Adipose tissue (tissue), 3 donors: ENCODE results near the gene PUS10. TPM values are rescaled to one million over a fixed set of nuclear protein-coding genes. Genes with fewer than 3 reads are reported as not detected.
"Not testable (repeated sequence)": the region's sequence is repeated elsewhere in the genome, so short reads cannot be mapped to it uniquely, and the experiment has no call there.

Source experiments
- H3K27ac ChIP-seq: one replicate; pipeline ENCODE4 v1.5.1; 2013; ENCODE audit warnings: low read depth, low read length
- WGBS, 3 donors: extraction: QIAGEN DNeasy Blood & Tissue Kit; methylation state at CpG; one replicate each; pipeline ENCODE4 v1.1.7; 2013; 5-methylcytosine and 5-hydroxymethylcytosine counted together
- polyA plus RNA-seq, 3 donors: library from polyadenylated mRNA; stranded (reverse); fragments of 200-250 nt; gene quantifications; one replicate each; pipeline ENCODE4 v1.2.3, GENCODE V29; 2013
- donor health status: healthy with polysubstance abuse.
- donor health status: Bipolar disorder and iron deficiency.
- donor health status: healthy.

The PUS10 gene
- 1 to 10 TPM; 2.5 to 3.6 (median 2.8) TPM for polyA plus RNA-seq

DNA sequence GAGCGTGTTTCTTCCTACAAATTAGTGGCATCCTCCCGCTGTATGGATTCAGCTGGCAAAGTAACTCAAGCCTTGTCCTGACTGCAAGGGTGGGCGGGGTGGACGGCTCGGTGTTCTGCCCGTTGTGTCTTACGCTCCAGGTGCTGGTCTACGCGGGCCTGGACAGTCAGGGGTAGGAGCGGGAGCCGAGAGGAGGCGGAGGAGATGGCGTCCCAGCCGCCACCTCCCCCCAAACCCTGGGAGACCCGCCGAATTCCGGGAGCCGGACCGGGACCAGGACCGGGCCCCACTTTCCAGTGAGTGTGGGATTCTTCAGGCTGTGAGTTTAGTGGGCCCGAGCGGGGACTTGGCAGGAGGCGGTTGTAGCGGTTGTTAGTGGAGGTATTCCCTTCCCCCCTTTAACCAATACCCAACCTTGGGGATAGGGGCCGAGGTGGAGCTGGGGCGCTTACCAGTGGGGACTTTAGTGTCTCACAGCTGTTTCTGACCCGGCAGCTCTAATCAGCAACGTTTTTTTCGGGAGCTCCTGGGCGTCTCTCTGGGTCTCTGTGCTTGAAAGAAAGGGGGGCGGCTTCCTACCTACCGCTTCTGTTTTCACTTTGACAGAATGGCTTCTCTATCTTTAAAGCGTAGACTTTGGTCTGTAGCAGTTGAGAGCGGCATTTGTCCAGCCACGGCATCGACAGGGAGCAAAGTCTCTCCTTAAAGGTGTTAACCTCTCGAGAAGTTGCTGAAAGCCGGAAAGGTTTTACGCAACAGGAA is at the start of gene PUS10, which contains the start of gene PEX13:
TSS of gene PUS10 (minus strand) at position 700 of the 762 bp plus-strand sequence. CDS start 6,365 bp downstream, outside the sequence.
TSS of gene PEX13 (plus strand) at position 165 of the 762 bp plus-strand sequence. CDS start at position 205, 40 bp downstream.
- WGBS, 3 donors, result 0% methylated on average over 38 to 39 of the region's 39 CpGs
- peak within 1 kb of the TSS; percentile 40 for H3K27ac ChIP-seq

GRCh38 chr2:61065714-61066709 is 48.0 kb upstream of the PUS10 start, which contains the start of gene SANBR:
Gene SANBR, plus strand, starts transcription at chr2:61065871. Its CDS starts 4,480 bp downstream, at chr2:61070351.
- 0 to 1% (median 1%) methylated on average over 58 to 112 of the region's 112 CpGs for WGBS, 3 donors
- H3K27ac ChIP-seq, result no peak within 1 kb of the TSS

DNA sequence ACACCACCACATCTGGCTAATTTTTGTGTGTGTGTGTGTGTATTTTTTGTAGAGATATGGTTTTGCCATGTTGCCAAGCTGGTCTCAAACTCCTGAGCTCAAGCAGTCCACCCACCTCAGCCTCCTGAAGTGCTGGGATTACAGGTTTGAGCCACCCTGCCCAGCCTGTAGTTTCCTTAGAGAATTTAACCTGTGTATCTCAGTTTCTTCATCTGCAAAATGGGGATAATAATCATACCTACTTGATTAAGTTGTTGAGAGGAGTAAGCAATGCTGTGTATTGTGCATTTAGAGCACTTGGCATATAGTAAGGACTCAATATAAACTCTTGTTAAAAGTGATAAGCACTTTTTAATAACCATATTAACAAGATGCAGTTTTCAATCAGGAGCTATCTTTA is 41.3 kb upstream of the PUS10 start:
- no peak overlapping the region for H3K27ac ChIP-seq

- no peak overlapping the region for H3K27ac ChIP-seq
Measured at GRCh38 chr2:61057562-61057961, 39.5 kb upstream of the PUS10 start.

GRCh38 chr2:61055557-61055956 is 37.5 kb upstream of the PUS10 start:
- 19 to 74% (median 57%) methylated on average over 2 of the region's 2 CpGs for WGBS, 3 donors
- no peak overlapping the region for H3K27ac ChIP-seq

- WGBS, 3 donors, result 34 to 41% (median 37%) methylated on average over 4 of the region's 4 CpGs
- H3K27ac ChIP-seq, result no peak overlapping the region
Measured at GRCh38 chr2:61045999-61046398, 27.9 kb upstream of the PUS10 start.

GRCh38 chr2:61045226-61045625 is 27.2 kb upstream of the PUS10 start:
- 43 to 78% (median 48%) methylated on average over 2 of the region's 2 CpGs for WGBS, 3 donors
- H3K27ac ChIP-seq, result no peak overlapping the region

GRCh38 chr2:61044636-61045035 is 26.6 kb upstream of the PUS10 start:
- 59 to 73% (median 67%) methylated on average over 4 of the region's 4 CpGs for WGBS, 3 donors
- H3K27ac ChIP-seq, result no peak overlapping the region

GRCh38 chr2:61042807-61043206 is 24.8 kb upstream of the PUS10 start:
- WGBS, 3 donors, result 66 to 81% (median 78%) methylated on average over 3 of the region's 3 CpGs
- H3K27ac ChIP-seq, result no peak overlapping the region

DNA sequence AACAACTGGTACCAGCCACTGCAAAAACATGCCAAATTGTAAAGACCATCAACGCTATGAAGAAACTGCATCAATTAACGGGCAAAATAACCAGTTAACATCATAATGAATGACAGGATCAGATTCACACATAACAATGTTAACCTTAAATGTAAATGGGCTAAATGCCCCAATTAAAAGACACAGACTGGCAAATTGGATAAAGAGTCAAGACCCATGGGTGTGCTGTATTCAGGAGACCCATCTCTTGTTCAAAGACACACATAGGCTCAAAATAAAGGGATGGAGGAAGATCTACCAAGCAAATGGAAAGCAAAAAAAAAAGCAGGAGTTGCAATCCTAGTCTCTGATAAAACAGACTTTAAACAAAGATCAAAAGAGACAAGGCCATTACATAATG is 18.6 kb upstream of the PUS10 start:
- 99 to 100% (median 100%) methylated on average over 2 of the region's 2 CpGs for WGBS, 3 donors

DNA sequence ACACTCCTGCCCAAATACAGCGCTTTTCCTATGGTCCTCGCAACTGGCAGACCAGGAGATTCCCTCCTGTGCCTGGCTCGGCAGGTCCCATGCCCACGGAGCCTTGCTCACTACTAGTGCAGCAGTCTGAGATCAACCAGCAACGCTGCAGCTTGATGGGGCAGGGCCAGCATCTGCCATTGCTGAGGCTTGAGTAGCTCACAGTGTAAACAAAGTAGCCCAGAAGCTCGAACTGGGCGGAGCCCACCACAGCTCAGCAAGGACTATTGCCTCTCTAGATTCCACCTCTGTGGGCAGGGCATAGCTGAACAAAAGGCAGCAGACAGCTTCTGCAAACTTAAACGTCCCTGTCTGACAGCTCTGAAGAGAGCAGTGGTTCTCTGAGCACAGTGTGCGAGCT is 16.5 kb upstream of the PUS10 start:
- not testable (repeated sequence) for H3K27ac ChIP-seq
- WGBS, 3 donors, result 96 to 98% (median 97%) methylated on average over 9 of the region's 9 CpGs

More for the DNA sequence above, 18.6 kb upstream of the PUS10 start:
- H3K27ac ChIP-seq, result not testable (repeated sequence)

DNA sequence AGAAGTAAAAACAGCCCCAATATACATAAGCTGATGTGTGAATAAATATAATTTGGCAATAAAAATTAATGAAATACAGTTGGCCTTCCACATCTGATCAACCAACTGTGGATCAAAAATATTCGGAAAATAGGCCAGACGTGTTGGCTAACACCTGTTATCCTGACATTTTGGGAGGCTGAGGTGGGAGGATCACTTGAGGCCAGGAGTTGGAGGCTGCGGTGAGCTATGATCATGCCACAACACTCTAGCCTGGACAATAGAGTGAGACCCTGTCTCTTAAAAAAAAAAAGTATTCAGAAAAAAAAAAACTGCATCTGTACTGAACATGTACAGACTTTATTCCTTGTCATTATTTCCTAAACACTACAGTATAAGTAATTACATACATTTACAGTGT is 11.5 kb upstream of the PUS10 start:
- WGBS, 3 donors, result 97 to 99% (median 98%) methylated on average over 3 of the region's 3 CpGs
- no peak overlapping the region for H3K27ac ChIP-seq

DNA sequence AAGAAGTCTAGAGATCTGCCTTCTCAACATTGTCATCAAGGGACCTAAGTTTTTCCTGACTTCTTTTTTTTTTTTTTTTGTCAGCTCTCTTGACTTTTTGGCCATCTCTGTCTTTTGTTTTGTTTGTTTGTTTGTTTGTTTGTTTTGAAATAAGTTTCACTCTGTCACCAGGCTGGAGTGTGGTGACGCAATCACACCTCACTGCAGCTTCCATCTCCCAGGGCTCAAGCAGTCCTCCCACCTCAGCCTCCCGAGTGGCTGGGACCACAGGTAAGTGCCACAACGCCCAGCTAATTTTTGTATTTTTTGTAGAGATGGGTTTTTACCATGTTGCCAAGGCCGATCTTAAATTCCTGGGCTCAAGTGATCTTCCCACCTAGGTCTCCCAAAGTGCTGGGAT is 5.6 kb upstream of the PUS10 start:
- WGBS, 3 donors, result 80 to 93% (median 85%) methylated on average over 4 of the region's 4 CpGs
- no peak overlapping the region for H3K27ac ChIP-seq

GRCh38 chr2:61021228-61021660 is 3.2 kb upstream of the PUS10 start:
- no peak overlapping the region for H3K27ac ChIP-seq
- 87 to 91% (median 89%) methylated on average over 6 of the region's 6 CpGs for WGBS, 3 donors

GRCh38 chr2:61018798-61019197 is 743 bp upstream of the PUS10 start:
- H3K27ac ChIP-seq, result no peak overlapping the region
- 18 to 39% (median 28%) methylated on average over 6 of the region's 6 CpGs for WGBS, 3 donors

DNA sequence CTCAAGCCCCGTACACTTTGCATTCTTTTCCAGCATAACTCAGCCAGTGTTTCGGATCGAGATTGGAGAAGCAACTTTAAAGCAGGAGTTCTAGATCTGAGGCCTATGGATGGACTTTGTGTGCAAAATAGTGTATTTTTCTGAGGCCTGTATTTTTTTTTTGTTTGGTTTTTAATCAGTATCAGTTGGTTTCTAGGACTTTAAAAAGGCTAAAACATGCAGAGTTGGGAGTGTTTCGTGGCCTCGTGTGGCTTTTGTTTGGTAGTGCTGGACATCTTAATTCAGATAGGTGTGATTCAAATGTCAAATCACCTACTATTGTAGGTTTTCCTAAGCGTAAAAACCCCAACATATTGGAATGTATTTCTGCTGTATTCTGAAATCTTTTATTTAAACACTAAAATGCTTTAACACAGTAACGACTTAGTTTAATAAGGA is 282 bp upstream of the PUS10 start:
- peak overlapping the region; percentile 40 for H3K27ac ChIP-seq
- 0 to 2% (median 1%) methylated on average over 7 of the region's 7 CpGs for WGBS, 3 donors

DNA sequence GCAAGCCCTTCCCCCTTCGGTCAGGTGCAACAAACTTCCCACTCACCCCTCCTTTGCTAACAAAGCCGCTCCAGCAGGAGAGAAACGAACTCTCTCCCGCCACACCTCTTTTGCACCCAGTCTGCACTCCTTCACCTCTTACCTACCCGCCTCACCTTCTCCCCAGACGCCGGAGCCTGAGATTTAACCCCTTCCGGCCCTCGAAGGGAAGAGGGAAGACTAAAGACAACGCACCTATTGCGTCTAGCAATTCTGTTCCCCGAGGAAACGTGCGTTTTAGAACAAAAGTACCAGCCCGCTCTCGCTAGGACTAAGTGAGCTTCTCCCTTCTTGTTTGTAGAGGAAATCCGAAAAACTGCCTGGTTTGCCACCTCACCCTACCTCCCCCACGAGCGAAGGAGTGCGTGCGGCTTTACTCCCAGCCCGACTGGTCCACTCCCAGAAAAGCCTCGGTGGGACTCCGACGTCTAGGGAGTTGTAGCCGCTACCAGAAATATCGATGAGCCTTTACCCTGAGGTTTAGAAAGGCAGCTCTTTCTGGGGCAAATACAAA is 976 bp downstream of the PUS10 start:
- no peak overlapping the region for H3K27ac ChIP-seq
- 0 to 1% (median 0%) methylated on average over 27 of the region's 27 CpGs for WGBS, 3 donors

DNA sequence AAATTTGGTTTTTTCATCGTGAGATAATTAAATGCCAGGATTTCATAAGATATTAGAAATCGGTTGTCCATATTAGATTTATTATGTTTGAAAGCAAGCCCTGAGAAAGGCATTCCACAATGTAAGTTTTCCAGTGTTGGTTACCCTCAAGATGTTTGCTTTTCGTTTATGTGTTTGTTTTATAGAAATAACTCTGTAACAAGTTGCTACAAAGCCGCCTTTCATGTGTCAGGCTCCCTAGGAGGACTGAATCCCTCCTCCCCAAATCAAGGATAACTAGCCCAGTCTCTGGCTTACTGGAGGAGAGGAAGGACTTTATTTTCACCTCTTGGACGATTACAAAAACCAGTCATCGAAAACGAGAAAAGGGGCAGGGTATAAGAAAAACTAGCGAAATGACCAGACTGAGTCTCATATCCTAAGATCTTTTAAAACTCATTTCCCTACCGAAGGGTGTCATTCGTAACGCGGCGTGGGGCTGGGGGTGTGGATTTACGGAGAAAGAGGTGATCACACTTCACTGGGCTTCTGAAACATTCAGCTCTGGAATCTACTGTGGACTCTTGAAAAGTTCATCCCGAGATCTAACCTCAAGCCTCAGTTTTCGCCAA is 1.6 kb downstream of the PUS10 start:
- no peak overlapping the region for H3K27ac ChIP-seq
- WGBS, 3 donors, result 1 to 3% (median 1%) methylated on average over 16 of the region's 16 CpGs
